HG03469 (cell line): ENCODE measurements around the gene RAB5A.
"Not testable (repeated sequence)": the region's sequence is repeated elsewhere in the genome, so short reads cannot be mapped to it uniquely, and the experiment has no call there.

Experiments used
- ATAC-seq: cut with Tn5 transposase; IDR thresholded peaks from one replicate; pipeline ENCODE4 v1.9.1; 2021; ENCODE audit warnings: mild to moderate bottlenecking, moderate library complexity, moderate number of reproducible peaks; ENCODE audit not compliant: unreplicated experiment

Gene RAB5A

DNA sequence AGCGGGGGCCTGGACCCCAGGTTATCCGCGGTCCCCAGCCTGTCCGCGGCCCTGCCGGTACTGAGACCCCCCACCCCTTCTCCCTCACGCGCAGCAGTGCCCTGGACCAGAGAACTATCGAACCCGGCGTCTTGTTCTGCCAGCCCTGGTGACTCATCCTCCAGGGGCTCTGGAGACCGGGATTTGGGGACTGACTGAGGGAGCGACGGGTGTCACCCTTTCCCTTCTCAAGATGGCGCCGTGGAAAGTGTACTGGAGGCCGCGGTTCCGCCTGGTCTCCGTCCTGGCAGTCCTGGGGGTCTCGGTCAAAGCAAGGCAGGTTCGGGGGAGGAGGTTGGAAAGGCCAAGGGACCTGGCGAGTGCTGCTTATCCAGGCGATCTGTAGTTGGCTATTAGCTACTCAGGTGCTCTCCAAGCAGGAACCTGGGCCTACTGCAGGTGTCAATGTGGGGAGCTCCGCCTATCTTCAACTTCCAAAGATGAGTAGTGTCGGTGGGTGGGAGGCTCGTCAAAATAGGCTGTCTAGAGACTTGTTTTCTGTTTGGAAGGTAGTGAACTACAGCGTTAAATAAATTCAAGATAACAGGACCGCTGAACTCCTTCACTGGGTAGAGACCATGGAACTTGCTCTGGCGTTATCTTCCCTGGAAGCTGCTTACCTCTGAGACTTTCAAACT is 790 bp downstream of the RAB5A start:
- ATAC-seq: no peak

DNA sequence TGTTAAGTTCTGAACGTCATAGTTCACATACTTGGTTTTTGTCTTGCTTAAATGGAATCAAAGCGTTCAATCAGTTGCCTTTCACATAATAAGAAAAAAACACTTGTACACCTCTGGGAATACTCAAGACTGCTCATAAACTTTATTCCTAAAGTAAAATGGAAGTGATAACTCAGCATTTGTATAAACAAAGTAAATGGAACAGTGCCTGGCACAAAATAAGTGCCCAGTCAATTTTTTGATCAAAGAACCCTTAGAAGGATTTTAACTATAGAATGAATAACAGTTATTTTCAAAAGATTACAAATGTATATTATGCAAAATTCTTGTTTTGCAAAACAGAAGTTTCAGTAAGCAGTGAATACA is 1.3 kb downstream of the RAB5A start:
- ATAC-seq: no peak

DNA sequence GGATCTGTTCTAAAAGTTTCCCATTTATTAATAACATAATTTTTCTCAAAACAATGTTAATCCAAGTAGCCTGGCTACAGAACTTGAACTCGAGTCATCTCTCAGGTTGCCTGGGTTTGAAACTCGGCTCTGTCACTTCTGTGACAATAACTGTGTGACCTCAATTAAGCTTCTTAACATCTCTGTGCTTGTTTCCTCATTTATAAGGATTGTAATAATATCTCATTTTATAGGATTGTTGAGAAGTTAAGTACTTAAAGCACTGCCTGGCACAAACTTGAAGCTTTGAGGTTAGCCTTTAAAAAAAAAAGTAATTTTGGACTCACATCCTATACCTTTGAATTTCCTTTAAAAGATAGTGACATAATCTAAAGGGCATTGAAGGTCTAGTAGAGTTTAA is 3.4 kb downstream of the RAB5A start:
- no peak for ATAC-seq

DNA sequence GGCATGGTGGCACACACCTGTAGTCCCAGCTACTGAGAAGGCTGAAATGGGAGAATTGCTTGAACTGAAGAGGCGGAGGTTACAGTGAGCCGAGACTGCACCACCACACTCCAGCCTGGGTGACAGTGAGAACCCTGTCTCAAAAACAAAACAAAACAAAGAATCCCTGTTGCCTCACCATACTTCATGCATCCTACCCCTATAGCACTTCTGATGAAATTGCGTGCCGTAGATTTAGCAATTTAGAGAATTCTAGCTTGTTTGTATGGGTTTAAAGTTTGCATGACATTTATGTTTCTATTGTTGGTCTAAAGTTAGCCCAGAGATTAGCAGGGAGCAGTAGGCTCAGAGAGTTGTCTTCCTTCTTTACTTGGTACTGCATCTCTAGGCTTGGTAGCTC is 7.8 kb downstream of the RAB5A start:
- no peak for ATAC-seq

DNA sequence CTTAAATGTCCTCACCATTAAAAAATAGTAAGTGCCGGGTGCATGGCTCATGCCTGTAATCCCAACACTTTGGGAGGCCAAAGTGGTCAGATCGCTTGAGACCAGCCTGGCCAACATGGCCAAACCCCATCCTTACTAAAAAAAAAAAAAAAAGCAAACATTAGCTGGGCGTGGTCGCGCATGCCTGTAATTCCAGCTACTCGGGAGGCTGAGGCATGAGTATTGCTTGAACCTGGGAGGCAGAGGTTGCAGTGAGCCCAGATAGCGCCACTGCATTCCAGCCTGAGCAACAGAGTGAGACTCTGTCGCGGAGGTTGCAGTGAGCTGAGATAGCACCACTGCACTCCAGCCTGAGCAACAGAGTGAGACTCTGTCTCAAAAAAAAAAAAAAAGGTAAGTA is 10.5 kb downstream of the RAB5A start:
- not testable (repeated sequence) for ATAC-seq

DNA sequence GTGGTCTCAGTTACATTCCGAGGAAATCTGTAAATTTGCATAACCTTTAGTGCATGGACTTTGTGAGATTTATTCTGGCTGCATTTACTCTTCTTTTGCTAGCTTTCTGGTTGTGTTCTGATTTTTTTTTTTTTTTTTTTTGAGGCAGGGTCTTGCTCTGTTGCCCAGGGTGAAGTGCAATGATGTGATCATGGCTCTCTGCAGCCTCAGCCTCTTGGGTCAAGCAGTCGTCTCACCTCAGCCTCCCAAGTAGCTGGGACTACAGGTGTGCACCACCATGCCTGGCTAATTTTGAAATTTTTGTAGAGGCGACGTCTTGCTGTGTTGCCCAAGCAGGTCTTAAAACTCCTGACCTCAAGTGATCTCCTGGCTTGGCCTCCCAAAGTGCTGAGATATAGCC is 12.6 kb downstream of the RAB5A start:
- no peak for ATAC-seq

DNA sequence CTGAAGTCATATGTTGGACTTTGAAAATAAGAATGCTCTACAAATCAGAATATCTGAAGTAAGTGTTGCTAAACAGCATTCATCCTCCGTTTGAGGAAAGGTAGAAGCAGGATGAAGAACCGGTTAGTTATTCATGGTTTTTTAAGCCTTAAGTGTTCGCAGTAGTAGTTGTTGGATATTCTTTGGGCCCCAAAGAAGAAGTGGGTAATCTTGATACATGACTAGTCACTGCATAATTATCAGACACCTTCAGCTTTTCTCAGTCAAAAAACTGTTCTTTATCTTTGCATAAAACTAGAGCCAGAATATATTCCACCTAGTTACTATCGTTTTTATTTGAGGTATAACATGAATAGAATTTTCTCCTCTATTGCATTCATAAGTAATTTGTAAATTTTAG is 13.8 kb downstream of the RAB5A start:
- ATAC-seq: no peak

DNA sequence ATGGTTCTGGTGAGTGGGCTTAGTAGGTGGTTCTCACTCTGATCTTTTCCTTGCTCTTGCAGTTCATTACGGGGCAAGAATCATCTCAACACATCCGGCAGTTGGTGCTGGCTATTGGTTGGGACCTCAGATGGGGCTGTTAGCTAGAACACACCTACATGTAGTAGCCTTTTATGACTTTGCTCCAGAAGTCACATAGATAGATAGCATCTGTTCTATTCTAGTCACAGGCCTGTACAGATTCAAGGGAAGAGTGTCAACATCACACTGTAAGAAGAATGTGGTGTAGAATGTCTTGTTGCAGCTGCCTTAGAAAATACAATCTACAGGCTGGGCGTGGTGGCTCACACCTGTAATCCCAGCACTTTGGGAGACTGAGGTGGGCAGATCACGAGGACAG is 15.1 kb downstream of the RAB5A start:
- no peak for ATAC-seq

DNA sequence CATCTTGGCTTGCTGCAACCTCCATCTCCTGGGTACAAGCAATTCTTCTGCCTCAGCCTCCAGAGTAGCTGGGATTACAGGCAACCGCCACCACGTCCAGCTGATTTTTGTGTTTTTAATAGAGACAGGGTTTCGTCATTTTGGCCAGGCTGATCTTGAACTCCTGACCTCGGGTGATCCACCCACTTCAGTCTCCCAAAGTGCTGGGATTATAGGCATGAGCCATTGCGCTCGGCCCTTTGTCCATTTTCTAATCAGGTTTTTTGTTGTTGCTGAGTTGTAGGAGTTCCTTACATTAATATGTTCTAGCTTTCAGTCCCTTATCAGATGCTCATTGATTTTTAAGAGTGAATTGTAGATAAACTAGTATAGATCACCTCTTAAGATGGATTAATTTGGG is 20.3 kb downstream of the RAB5A start:
- no peak for ATAC-seq

DNA sequence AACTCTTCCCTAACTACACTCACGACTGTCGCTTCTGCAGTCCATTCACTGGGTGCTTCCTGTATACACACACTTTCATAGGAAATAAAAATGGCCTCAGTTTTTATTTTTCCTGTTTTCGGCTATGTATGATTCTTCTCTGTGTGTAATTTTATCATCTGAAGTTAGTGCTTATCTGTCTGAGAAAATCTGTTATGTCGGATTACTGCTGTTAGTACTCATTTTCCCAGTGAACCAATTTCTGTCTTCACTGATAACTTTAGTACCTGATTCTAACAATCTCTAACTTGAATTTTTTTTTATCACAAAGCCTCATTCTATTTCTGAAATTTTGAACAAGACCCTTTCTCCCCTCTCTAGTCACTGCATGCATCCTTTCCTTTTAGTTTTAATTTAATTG is 20.9 kb downstream of the RAB5A start:
- no peak for ATAC-seq

DNA sequence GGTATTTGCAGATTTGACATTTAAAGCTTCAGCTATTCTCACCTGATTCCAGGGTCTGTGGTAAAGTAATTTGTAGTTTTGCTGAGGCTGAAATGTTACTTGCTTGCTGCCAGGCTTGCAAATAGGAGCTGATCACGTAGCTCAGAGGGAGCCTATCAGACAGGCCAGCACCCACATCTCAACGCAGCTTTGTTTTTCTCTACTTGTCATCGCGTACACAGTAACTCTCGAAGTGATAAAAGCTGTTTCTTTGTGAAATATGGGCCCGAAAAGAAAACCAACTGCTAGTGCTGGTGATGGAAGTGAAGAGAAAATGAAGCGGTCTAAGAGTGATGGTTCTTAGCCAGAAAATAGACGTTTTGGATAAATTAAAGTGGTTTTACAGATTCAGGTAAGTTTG is 23.4 kb downstream of the RAB5A start:
- no peak for ATAC-seq

DNA sequence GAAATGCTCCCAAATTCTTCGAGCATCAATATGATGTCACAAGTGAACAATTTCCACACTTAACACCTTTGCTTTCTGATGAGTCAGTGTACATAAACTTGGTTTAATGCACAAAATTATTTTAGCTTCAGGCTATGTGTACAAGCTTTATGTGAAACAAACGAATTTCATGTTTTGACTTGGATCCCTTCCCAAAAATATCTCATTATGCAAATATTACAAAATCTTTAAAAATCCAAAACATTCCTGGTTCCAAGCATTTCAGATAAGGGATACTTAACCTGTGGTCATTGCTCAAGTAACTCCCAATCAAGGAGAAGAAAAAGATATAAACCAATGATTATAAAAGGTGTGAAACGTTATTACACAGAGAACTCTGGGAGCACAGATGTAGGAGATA is 25.2 kb downstream of the RAB5A start:
- no peak for ATAC-seq

DNA sequence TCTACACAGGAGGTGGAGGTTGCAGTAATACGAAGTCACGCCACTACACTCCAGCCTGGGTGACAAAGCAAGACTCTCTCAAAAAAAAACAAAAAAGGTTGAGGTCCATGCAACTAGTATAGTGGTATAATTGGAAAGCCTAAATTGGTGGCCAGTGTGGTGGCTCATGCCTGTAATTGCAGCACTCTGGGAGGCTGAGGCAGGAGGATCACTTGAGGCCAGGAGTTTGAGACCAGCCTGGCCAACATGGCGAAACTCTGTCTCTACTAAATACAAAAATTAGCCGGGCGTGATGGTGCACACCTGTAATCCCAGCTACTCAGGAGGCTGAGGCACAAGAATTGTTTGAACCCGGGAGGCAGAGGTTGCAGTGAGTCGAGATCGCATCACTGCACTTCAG is 42.0 kb downstream of the RAB5A start:
- ATAC-seq: not testable (repeated sequence)

DNA sequence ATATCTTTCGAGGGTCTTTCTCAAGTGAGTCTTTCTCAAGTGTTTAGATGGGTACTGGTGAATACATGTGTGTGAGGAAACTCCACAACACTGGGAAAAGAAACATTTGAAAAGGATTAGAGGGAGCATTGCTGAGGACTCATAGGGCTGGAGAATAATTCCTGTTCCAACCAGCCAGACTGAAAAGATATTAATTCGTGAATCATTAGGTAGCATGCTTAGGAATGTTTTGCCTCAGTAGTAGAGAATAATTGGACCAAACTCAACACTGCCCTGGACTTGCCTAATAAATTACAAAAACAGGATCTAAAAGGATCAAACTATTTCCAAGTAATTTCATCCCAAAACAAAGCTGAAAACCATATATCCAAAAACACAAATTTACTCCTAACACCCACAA is 47.9 kb downstream of the RAB5A start:
- ATAC-seq: no peak

DNA sequence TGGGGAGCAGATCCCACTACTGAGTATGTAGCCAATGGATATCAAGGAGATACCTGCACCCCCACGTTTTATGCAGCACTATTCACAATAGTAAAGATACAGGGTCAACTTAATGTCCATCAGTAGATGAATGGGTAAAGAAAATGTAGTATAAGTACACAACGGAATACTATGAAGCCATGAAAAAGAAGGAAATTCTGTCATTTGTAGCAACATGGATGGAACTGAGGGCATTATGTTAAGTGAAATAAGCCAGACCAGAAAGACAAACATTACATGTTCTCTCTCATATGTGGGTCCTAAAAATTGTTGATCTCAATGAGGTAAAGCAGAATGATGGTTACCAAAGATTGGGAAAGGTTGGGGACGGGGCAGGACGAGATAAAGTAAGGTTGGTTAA is 50.6 kb downstream of the RAB5A start:
- ATAC-seq: no peak

DNA sequence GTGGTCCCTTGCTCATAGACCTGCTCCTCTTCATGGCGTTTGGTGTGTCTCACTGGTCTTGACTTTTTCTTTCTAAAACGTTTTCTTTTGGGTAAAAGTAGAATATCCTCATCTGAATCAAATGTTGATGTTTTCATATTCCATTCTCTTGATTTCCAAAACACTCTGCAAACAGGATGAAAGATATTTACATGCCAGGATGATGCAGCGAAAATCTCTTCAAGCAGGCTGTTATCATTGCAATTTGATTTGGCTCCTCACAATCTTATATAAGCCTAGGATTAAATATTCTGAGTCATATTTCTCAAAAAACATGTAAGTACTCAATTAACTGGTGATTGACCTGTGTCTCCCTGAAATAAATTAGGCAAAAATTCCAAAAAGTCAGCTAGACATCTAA is 55.0 kb downstream of the RAB5A start:
- no peak for ATAC-seq

DNA sequence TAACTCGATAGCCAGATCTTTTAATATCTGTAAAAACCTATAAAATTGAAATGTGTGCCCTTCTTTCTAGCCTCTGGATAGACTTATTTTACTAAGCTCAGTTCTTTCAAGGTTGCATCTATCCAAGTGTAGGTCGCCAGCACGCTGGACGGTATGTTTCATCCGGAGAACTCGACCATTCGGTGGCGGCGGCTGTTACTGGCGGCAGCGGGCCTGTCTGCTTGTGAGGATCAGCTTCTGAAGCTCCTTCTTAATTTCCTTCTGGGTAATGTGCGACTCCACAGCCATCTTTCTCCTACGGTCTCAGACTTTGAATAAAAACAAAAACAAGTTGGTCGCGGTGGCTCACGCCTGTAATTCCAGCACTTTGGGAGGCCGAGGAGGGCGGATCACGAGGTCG is 61.1 kb downstream of the RAB5A start:
- no peak for ATAC-seq

DNA sequence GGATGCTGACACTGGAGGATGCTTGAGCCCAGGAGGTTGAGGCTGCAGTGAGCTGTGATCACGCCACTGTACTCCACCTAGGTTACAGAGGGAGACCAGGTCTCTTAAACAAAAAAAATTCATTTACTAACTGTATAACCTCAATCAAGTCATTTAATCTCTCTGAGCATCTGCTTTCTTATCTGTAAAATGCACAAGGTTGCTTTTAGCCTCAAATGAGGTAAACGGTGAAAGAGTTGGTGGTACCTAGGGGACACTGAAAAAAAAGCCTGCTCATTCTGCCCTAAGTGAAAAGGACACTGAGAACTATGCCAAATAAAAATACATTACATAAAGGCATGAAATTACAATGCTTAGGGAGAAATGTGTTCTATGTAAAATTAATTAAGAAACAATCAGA is 61.7 kb downstream of the RAB5A start:
- ATAC-seq: no peak

DNA sequence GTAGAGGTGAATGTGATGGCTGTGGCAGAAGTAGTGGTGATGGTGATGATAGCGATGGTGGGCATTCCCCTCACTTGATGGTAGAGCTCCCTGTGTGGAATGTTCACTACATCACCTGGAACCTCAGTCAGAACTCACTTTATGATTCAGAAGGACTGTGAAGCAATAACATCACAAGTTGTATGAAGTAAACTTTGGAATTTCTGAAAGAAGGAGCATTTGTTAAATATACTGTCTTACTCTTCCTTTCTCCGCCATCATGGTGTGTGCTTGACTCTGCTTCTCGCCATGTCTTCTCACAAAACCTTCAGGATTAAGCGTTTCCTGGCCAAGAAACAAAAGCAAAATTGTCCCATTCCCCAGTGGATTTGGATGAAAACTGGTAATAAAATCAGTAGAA is 65.3 kb downstream of the RAB5A start, which contains the start of gene PP2D1:
TSS of gene PP2D1 (minus strand) at position 101 of the 400 bp plus-strand sequence. CDS start 192 bp downstream, outside the sequence.
- no peak for ATAC-seq

DNA sequence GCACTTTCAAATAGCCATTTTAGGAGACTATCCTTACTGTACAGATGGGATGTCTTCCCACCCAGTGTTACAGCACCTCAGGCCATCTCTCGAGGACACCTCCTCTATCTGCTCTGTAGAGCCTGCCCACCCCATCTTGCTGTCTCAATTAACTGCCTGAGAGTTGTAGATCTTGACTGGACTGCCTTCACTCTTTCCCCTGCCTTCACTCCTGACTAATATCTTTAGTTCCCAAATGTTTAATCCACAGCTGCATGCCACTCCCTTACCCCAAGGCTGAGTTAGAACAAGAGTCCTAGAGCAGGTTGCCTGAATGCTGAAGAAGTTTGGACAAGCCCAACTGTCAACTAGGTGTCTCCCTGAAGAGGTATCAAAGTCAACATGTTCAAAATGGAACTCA is 66.5 kb downstream of the RAB5A start:
- ATAC-seq: no peak

DNA sequence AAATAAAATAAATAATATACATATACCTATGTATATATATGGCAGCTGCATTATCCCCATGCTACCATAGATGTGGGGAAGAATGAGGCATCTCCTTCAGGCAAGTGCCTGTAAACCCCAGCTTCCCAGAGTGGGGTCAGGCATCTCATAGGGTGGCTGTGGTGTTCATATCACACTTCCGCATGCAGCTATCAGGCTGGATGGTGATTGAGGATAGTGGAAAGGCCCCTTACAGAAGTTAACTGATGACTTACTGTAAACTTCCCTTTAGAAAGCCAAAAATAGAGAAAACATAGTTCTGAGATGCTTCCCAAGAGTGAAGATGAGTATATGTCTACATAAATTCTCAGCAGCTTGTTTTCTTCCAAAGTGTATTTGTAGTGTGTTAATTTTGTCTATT is 68.6 kb downstream of the RAB5A start:
- no peak for ATAC-seq

DNA sequence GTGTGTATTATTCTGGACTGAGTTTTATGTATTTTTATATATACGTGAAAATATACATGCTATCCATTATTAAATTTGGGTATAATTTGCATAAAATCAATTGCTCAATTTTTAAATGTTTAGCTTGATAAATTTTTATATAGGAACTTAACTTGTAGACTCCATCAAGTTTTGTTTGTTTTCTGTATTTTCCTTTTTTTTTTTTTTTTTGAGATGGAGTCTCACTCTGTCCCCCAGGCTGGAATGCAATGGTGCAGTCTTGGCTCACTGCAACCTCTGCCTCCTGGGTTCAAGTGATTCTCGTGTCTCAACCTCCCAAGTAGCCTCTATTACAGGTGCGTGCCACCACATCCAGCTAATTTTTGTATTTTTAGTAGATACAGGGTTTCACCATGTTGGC is 69.2 kb downstream of the RAB5A start:
- ATAC-seq: not testable (repeated sequence)

DNA sequence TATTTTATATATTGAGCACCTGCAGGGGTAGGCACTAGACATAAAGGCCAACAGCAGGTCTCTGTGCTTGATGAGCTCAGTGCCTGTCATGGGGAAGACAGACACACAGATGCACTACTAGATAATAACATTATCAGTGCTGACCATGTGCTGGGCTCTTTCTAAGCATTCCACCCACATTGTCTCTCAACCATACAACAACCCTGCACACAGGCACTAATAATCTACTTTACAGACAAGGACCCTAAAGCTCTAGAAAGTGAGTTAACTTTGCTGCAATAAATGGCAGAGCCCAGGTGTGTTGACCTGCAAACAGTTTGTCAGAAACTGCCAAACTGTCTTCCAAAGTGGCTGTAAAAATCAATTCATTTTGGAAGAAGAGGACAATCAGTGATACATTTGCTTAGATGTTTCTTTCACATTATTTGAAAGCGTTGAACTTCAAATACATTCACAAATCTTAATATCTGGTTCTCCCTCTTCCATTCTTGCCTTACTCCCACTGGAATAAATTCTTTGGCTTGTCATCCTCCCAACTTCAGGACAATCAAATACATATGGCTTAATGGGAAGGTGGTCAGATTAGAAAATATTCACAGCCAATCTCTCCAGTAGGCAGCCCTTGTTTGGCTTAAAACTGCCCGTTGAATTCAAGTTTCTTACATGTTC is 76.2 kb downstream of the RAB5A start:
- ATAC-seq: no peak
